A673 (cell line): ENCODE measurements around the gene HMOX1.

ENCODE experiments used
- CTCF ChIP-seq: fragments of 300-800, 200-600 bp; sonication (generic); conservative IDR thresholded peaks from 2 replicates; pipeline ENCODE4 v1.5.1; 2017; ENCODE audit warnings: low read depth, mild to moderate bottlenecking, antibody characterized with exemption, low read length, moderate library complexity, mixed read lengths
- EZH2 ChIP-seq: fragments of 200-600 bp; sonication (generic); IDR thresholded peaks from 2 replicates; pipeline ENCODE4 v1.6.1; 2017; ENCODE audit warnings: borderline replicate concordance, low read depth, mild to moderate bottlenecking, mixed read lengths, antibody characterized with exemption, low read length; ENCODE audit not compliant: poor library complexity, severe bottlenecking

- no peak for TF ChIP-seq CTCF
- no peak for TF ChIP-seq EZH2
These were observed 13.5 kb upstream of the HMOX1 start for GRCh38 chr22:35367331-35367886.
